H1 (cell line): ENCODE data around the gene MRPS14. TPM values are rescaled to one million over a fixed set of nuclear protein-coding genes. Genes with fewer than 3 reads are reported as not detected.

Experiments
- CTCF ChIA-PET: fragments of 300-600 bp; sonication (Branson Sonifier 250); formaldehyde crosslinking; loops from one replicate; lab custom pipeline; 2021; ENCODE audit not compliant: partially characterized antibody; lab: Charles Lee
- POLR2A ChIA-PET: fragments of 300-600 bp; sonication (Branson Sonifier 250); formaldehyde crosslinking; loops from one replicate; lab custom pipeline; 2021; ENCODE audit warnings: inconsistent platforms; ENCODE audit not compliant: partially characterized antibody; lab: Charles Lee
- DNase-seq, 2 experiments: peaks; one replicate each; pipeline versions ENCODE4 v3.0.0 to v3.0.0-alpha.2; 2010 to 2022; ENCODE audit warnings: low spot score in 2 of 2, low read depth in 1 of 2, mixed read lengths in 1 of 2
- FAIRE-seq: peaks from 2 replicates; lab custom pipeline; 2011; peaks lifted over from hg19 to GRCh38; lab: Jason Lieb, UNC
- H2AFZ ChIP-seq: 2 replicates; pipeline ENCODE4 v1.8.1; 2012; ENCODE audit warnings: low read length, inconsistent platforms
- H2AK5ac ChIP-seq: 2 replicates; pipeline ENCODE4 v1.6.1; 2013; ENCODE audit warnings: low read depth, low read length
- H2BK120ac ChIP-seq: replicated peaks from 2 replicates; pipeline ENCODE3; 2013; ENCODE audit warnings: low read depth, low read length, inconsistent platforms
- H2BK12ac ChIP-seq: 2 replicates; pipeline ENCODE4 v1.6.1; 2013; ENCODE audit warnings: low read depth, low read length
- H2BK15ac ChIP-seq: 2 replicates; pipeline ENCODE4 v1.6.1; 2013; ENCODE audit warnings: low read length
- H2BK20ac ChIP-seq: 2 replicates; pipeline ENCODE4 v1.6.1; 2013; ENCODE audit warnings: low read length
- H2BK5ac ChIP-seq: 2 replicates; pipeline ENCODE4 v1.6.1; 2013; ENCODE audit warnings: low read depth, low read length
- H3K14ac ChIP-seq: 2 replicates; pipeline ENCODE4 v1.6.1; 2013; ENCODE audit warnings: inconsistent platforms; ENCODE audit not compliant: insufficient read length
- H3K18ac ChIP-seq: 2 replicates; pipeline ENCODE4 v1.6.1; 2013; ENCODE audit warnings: low read length; ENCODE audit errors: extremely low read depth
- H3K23ac ChIP-seq: 2 replicates; pipeline ENCODE4 v1.6.1; 2013; ENCODE audit warnings: inconsistent platforms; ENCODE audit not compliant: insufficient read length
- H3K23me2 ChIP-seq: 2 replicates; pipeline ENCODE4 v1.6.1; 2013; ENCODE audit warnings: low read depth, low read length
- H3K27ac ChIP-seq: 2 replicates; pipeline ENCODE4 v1.6.1; 2011; ENCODE audit warnings: low read depth, low read length, inconsistent platforms
- H3K27me3 ChIP-seq, 4 experiments: replicated peaks in 1 of 4; 1 replicate in 1 of 4; 2 replicates in 3 of 4; pipeline versions ENCODE4 v1.6.1 to v1.8.1; 2011 to 2013; ENCODE audit warnings: low read length in 3 of 4, mild to moderate bottlenecking in 3 of 4, inconsistent platforms in 2 of 4, mixed read lengths in 2 of 4, moderate library complexity in 1 of 4; ENCODE audit not compliant: control insufficient read depth in 3 of 4, insufficient read depth in 3 of 4; ENCODE audit errors: extremely low read depth in 1 of 4
- H3K36me3 ChIP-seq, 4 experiments: 2 replicates each; pipeline versions ENCODE4 v1.6.1 to v1.8.1; 2011 to 2013; ENCODE audit warnings: mild to moderate bottlenecking in 4 of 4, low read length in 3 of 4, moderate library complexity in 2 of 4, control low read depth in 1 of 4, inconsistent platforms in 1 of 4; ENCODE audit not compliant: insufficient read depth in 4 of 4, control insufficient read depth in 2 of 4
- H3K4ac ChIP-seq: replicated peaks from 2 replicates; pipeline ENCODE3; 2013; ENCODE audit warnings: low read length, low read depth, mixed read lengths, inconsistent platforms; ENCODE audit not compliant: insufficient read length
- H3K4me1 ChIP-seq, 4 experiments: replicated peaks in 1 of 4; 1 replicate in 1 of 4; 2 replicates in 3 of 4; pipeline versions ENCODE4 v1.6.1 to v1.8.1; 2011 to 2013; ENCODE audit warnings: low read length in 3 of 4, inconsistent platforms in 2 of 4, mixed read lengths in 1 of 4; ENCODE audit not compliant: insufficient read depth in 4 of 4, control insufficient read depth in 3 of 4
- H3K4me2 ChIP-seq, 2 experiments: 2 replicates each; pipeline versions ENCODE4 v1.6.1 to v1.8.1; 2011 to 2013; ENCODE audit warnings: low read depth in 2 of 2, low read length in 2 of 2, control low read depth in 1 of 2, inconsistent platforms in 1 of 2, mild to moderate bottlenecking in 1 of 2; ENCODE audit not compliant: insufficient read depth in 1 of 2
- H3K4me3 ChIP-seq, 4 experiments: fragments of 200-600, 300-600 bp in 1 of 4; sonication (generic), shearing (Covaris generic), sonication (Bioruptor Twin) in 1 of 4; 2 replicates each; pipeline versions ENCODE4 v1.5.1 to v1.8.1; 2011 to 2016; ENCODE audit warnings: low read length in 4 of 4, low read depth in 3 of 4, control low read depth in 2 of 4, inconsistent platforms in 2 of 4, mild to moderate bottlenecking in 2 of 4, mixed read lengths in 1 of 4, moderate library complexity in 1 of 4; ENCODE audit not compliant: insufficient read depth in 2 of 4; ENCODE audit errors: extremely low read depth in 1 of 4
- H3K56ac ChIP-seq: replicated peaks from 2 replicates; pipeline ENCODE3; 2013; ENCODE audit warnings: low read depth, mild to moderate bottlenecking, mixed read lengths, low read length, inconsistent platforms; ENCODE audit not compliant: insufficient read length
- H3K79me1 ChIP-seq: 2 replicates; pipeline ENCODE4 v1.6.1; 2013; ENCODE audit warnings: low read depth, low read length, control low read depth
- H3K79me2 ChIP-seq, 2 experiments: 2 replicates each; pipeline versions ENCODE4 v1.6.1 to v1.8.1; 2012 to 2013; ENCODE audit warnings: low read length in 2 of 2, mild to moderate bottlenecking in 2 of 2, inconsistent platforms in 1 of 2; ENCODE audit not compliant: insufficient read depth in 2 of 2, control insufficient read depth in 1 of 2
- H3K9ac ChIP-seq, 4 experiments: replicated peaks in 1 of 4; 1 replicate in 1 of 4; 2 replicates in 3 of 4; pipeline versions ENCODE4 v1.6.1 to v1.8.1; 2011 to 2013; ENCODE audit warnings: low read depth in 3 of 4, low read length in 3 of 4, control low read depth in 2 of 4, mild to moderate bottlenecking in 2 of 4, moderate library complexity in 2 of 4, inconsistent platforms in 1 of 4; ENCODE audit errors: extremely low read depth in 1 of 4
- H3K9me3 ChIP-seq, 2 experiments: 2 replicates each; pipeline versions ENCODE4 v1.6.1 to v1.8.1; 2012 to 2013; ENCODE audit warnings: mild to moderate bottlenecking in 2 of 2, moderate library complexity in 2 of 2, control low read depth in 1 of 2, inconsistent platforms in 1 of 2, low read depth in 1 of 2, low read length in 1 of 2, mixed read lengths in 1 of 2; ENCODE audit not compliant: insufficient read depth in 2 of 2
- H4K20me1 ChIP-seq, 2 experiments: replicated peaks in 1 of 2; 2 replicates each; pipeline versions ENCODE3 to v1.8.1; 2011 to 2013; ENCODE audit warnings: inconsistent platforms in 2 of 2, low read length in 2 of 2, mild to moderate bottlenecking in 1 of 2; ENCODE audit not compliant: insufficient read depth in 2 of 2, control insufficient read depth in 1 of 2
- H4K5ac ChIP-seq: 2 replicates; pipeline ENCODE4 v1.6.1; 2013; ENCODE audit warnings: low read length, low read depth, mixed read lengths, inconsistent platforms; ENCODE audit not compliant: insufficient read length
- H4K8ac ChIP-seq: 2 replicates; pipeline ENCODE4 v1.8.0; 2013; ENCODE audit warnings: mild to moderate bottlenecking, moderate library complexity, low read length, inconsistent platforms; ENCODE audit not compliant: insufficient read depth; ENCODE audit errors: extremely low read depth
- H4K91ac ChIP-seq: replicated peaks from 2 replicates; pipeline ENCODE3; 2013; ENCODE audit warnings: low read length, mixed read lengths, inconsistent platforms; ENCODE audit not compliant: insufficient read length
- BCL11A ChIP-seq, 2 experiments: IDR thresholded peaks; one replicate each; pipeline ENCODE4 v1.6.1; 2011; ENCODE audit warnings: low read depth in 2 of 2, low read length in 2 of 2, mild to moderate bottlenecking in 2 of 2
- BRCA1 ChIP-seq: IDR thresholded peaks from 2 replicates; pipeline ENCODE4 v1.6.1; 2012; ENCODE audit warnings: low read depth, low read length, improper control_type of control experiment
- CBX8 ChIP-seq: fragments of 300-800, 300-1000 bp; sonication (generic); IDR thresholded peaks from 2 replicates; pipeline ENCODE4 v1.7.1; 2016; ENCODE audit warnings: low read depth, low read length, borderline replicate concordance
- CTBP2 ChIP-seq: IDR thresholded peaks from 2 replicates; pipeline ENCODE4 v1.7.0; 2011; ENCODE audit warnings: borderline replicate concordance, mild to moderate bottlenecking, moderate library complexity, mixed read lengths, low read length; ENCODE audit not compliant: insufficient read depth, insufficient read length
- EP300 ChIP-seq, 2 experiments: IDR thresholded peaks; 1 replicate in 1 of 2; 2 replicates in 1 of 2; pipeline ENCODE4 v1.6.1; 2011 to 2012; ENCODE audit warnings: low read depth in 2 of 2, low read length in 2 of 2, mild to moderate bottlenecking in 2 of 2, borderline replicate concordance in 1 of 2, inconsistent platforms in 1 of 2, moderate library complexity in 1 of 2
- HDAC6 ChIP-seq: IDR thresholded peaks from one replicate; pipeline ENCODE4 v1.7.1; 2012; ENCODE audit warnings: low read depth, mild to moderate bottlenecking, inconsistent platforms, low read length, moderate library complexity
- KDM1A ChIP-seq: fragments of 200-600, 300-600 bp; sonication (generic); IDR thresholded peaks from 2 replicates; pipeline ENCODE4 v1.7.1; 2016; ENCODE audit warnings: mild to moderate bottlenecking, low read length, borderline replicate concordance
- SIRT6 ChIP-seq: IDR thresholded peaks from one replicate; pipeline ENCODE4 v1.7.1; 2012; ENCODE audit warnings: low read length, inconsistent platforms
- TCF12 ChIP-seq: IDR thresholded peaks from 2 replicates; pipeline ENCODE4 v1.6.1; 2011; ENCODE audit warnings: low read depth, mild to moderate bottlenecking, low read length
- WGBS, 2 experiments: shearing (Covaris generic) in 1 of 2; methylation state at CpG; one replicate each; pipeline versions ENCODE4 v1.1.6 to v1.1.7; 2013 to 2015; ENCODE audit warnings: low lambda C conversion rate in 2 of 2, mixed read lengths in 2 of 2, inconsistent platforms in 1 of 2, low coverage in 1 of 2, missing lambda C conversion rate in 1 of 2; ENCODE audit not compliant: insufficient replicate concordance in 2 of 2, insufficient coverage in 1 of 2, insufficient read length in 1 of 2; ENCODE audit errors: extremely low coverage in 1 of 2, missing lambda C conversion rate in 1 of 2; 5-methylcytosine and 5-hydroxymethylcytosine counted together
- polyA plus RNA-seq, 7 experiments: library from polyadenylated mRNA; depleted of rRNA in 3 of 7; stranded (reverse) in 5 of 7; unstranded in 2 of 7; fragments of >200 nt in 5 of 7; fragments of 200-250 nt in 2 of 7; gene quantifications; 1 replicate in 5 of 7; 2 replicates in 1 of 7; 4 replicates in 1 of 7; pipeline versions ENCODE4 v1.2.1 to v1.2.3, GENCODE V29; 2011 to 2013; ENCODE audit warnings: missing spikeins in 2 of 7, mixed read lengths in 2 of 7
- total RNA-seq: library from RNA; stranded (reverse); fragmentation: NEBNext Ultra II Directional; extraction: Animal tissue kit (Norgen Biotek cat#: 25700); gene quantifications from 2 replicates; pipeline ENCODE4 v1.2.1, GENCODE V29; 2021

Gene MRPS14
- total and polyA plus RNA-seq, 2 of the 8 experiments (the other 6 are each of a cell fraction or from before 2014, with no cell fraction given): 27.5 to 38.7 TPM

GRCh38 chr1:175034775-175035174, 11.6 kb upstream of the MRPS14 start:
- FAIRE-seq (no peak), DNase-seq (no peak)
- Histone ChIP-seq H3K56ac (no peak overlapping the region), H2BK5ac (no peak overlapping the region), H4K91ac (no peak overlapping the region), H3K18ac (no peak overlapping the region), H3K23ac (no peak overlapping the region), H3K9ac (no peak overlapping the region), H3K4ac (no peak overlapping the region), H3K27me3 (no peaks in the 10 kb centered on the region; a peak in 1 of 7 replicates), H3K79me2 (no peaks in the 10 kb centered on the region), H3K4me3 (no peak overlapping the region), H4K5ac (no peak overlapping the region), H3K9me3 (no peaks in the 10 kb centered on the region), H2AFZ (no peak overlapping the region), H2BK120ac (no peak overlapping the region), H3K27ac (no peak overlapping the region), H3K23me2 (no peaks in the 10 kb centered on the region), H4K8ac (no peak overlapping the region), H3K36me3 (no peaks in the 10 kb centered on the region), H3K79me1 (no peaks in the 10 kb centered on the region), H3K4me2 (no peak overlapping the region), H2BK12ac (no peak overlapping the region), H2BK15ac (no peak overlapping the region), H3K4me1 (peaks cover 0 to 6% (median 2%) of the 10 kb centered on the region in 4 experiments; a peak in 3 of 7 replicates), H2AK5ac (no peak overlapping the region), H2BK20ac (no peak overlapping the region), H4K20me1 (no peaks in the 10 kb centered on the region), H3K14ac (no peak overlapping the region)
- ChIA-PET CTCF (no interaction called here), POLR2A (no interaction called here)
- TF ChIP-seq CBX8 (no peak), CTBP2 (no peak), HDAC6 (no peak), BRCA1 (no peak), BCL11A (IDR thresholded peaks at IDR 0.05; ENCODE audit: low read depth in 2 of 2, low read length in 2 of 2) (no peak), EP300 (IDR thresholded peaks at IDR 0.05; ENCODE audit: borderline replicate concordance in 1 of 2, low read depth in 2 of 2, low read length in 2 of 2) (no peak), TCF12 (no peak), KDM1A (no peak), SIRT6 (no peak)
- WGBS, 2 experiments: 90% methylated on average over 2 of the region's 2 CpGs; no CpG with 5 or more reads in 1 of the 2 experiments
